ENCODE results near the gene PHLDB2. TPM values are rescaled to one million over a fixed set of nuclear protein-coding genes. Genes with fewer than 3 reads are reported as not detected.

The PHLDB2 gene
- total and polyA plus RNA-seq, 2 of the 8 experiments (the other 6 are each of a cell fraction or from before 2014, with no cell fraction given): 5.8 to 22.6 TPM

DNA sequence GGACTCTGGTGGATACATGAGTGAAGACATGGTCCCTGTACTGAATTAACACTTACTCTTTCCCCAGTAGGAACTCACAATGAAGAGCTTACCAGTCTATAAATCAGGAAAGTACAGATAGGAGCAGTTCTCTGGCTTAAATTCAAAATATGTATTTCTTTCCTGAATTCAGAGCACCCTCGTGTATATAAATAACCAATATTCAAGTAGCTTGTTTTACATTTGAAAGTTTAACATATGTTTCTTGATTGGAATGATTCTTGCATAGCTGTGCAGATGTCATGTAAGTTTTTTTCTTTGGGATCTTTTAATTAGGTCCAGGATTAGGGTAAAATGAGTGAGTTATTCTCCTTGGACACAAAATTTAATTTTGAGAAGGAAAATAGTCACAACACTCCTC, 160.7 kb downstream of the PHLDB2 start:
- Histone ChIP-seq H3K79me1 (ENCODE audit: low read depth, low read length) (no peaks in the 10 kb centered on the region), H2AFZ (ENCODE audit: low read length) (no peak overlapping the region), H3K9me3 (ENCODE audit: insufficient read depth in 2 of 2, low read depth in 1 of 2, low read length in 1 of 2) (no peaks in the 10 kb centered on the region), H3K79me2 (ENCODE audit: control insufficient read depth in 1 of 2, insufficient read depth in 2 of 2, low read length in 2 of 2) (no peaks in the 10 kb centered on the region), H3K56ac (replicated peaks; ENCODE audit: insufficient read length, low read depth, low read length) (no peak overlapping the region), H2BK12ac (ENCODE audit: low read depth, low read length) (no peak overlapping the region), H3K4me2 (ENCODE audit: insufficient read depth in 1 of 2, low read depth in 2 of 2, low read length in 2 of 2) (no peak overlapping the region), H2BK5ac (ENCODE audit: low read depth, low read length) (no peak overlapping the region), H2AK5ac (ENCODE audit: low read depth, low read length) (no peak overlapping the region), H3K4ac (replicated peaks; ENCODE audit: insufficient read length, low read depth, low read length) (no peak overlapping the region), H2BK120ac (replicated peaks; ENCODE audit: low read depth, low read length) (no peak overlapping the region), H3K23me2 (ENCODE audit: low read depth, low read length) (no peaks in the 10 kb centered on the region), H3K23ac (ENCODE audit: insufficient read length) (no peak overlapping the region), H2BK20ac (ENCODE audit: low read length) (no peak overlapping the region), H4K20me1 (replicated peaks in 1 of 2; ENCODE audit: control insufficient read depth in 1 of 2, insufficient read depth in 2 of 2, low read length in 2 of 2) (no peaks in the 10 kb centered on the region), H3K14ac (ENCODE audit: insufficient read length) (no peak overlapping the region), H3K27ac (ENCODE audit: low read depth, low read length) (no peak overlapping the region), H3K18ac (ENCODE audit: extremely low read depth, low read length) (no peak overlapping the region), H3K36me3 (ENCODE audit: control insufficient read depth in 2 of 4, insufficient read depth in 4 of 4, low read length in 3 of 4) (no peaks in the 10 kb centered on the region), H3K4me3 (ENCODE audit: extremely low read depth in 1 of 4, insufficient read depth in 2 of 4, low read depth in 3 of 4, low read length in 4 of 4) (no peak overlapping the region), H4K91ac (replicated peaks; ENCODE audit: insufficient read length, low read length) (no peak overlapping the region), H3K9ac (replicated peaks in 1 of 4; ENCODE audit: extremely low read depth in 1 of 4, low read depth in 3 of 4, low read length in 3 of 4) (no peak overlapping the region), H4K8ac (ENCODE audit: extremely low read depth, insufficient read depth, low read length) (no peak overlapping the region), H3K4me1 (replicated peaks in 1 of 4; ENCODE audit: control insufficient read depth in 3 of 4, insufficient read depth in 4 of 4, low read length in 3 of 4) (no peaks in the 10 kb centered on the region), H2BK15ac (ENCODE audit: low read length) (no peak overlapping the region), H4K5ac (ENCODE audit: insufficient read length, low read depth, low read length) (no peak overlapping the region), H3K27me3 (replicated peaks in 1 of 4; ENCODE audit: control insufficient read depth in 3 of 4, extremely low read depth in 1 of 4, insufficient read depth in 3 of 4, low read length in 3 of 4) (no peaks in the 10 kb centered on the region)
- 89% methylated on average over 1 of the region's 1 CpG; no CpG with 5 or more reads in 1 of the 2 experiments for WGBS, 2 experiments (ENCODE audit: extremely low coverage in 1 of 2, insufficient coverage in 1 of 2, insufficient read length in 1 of 2, insufficient replicate concordance in 2 of 2, low coverage in 1 of 2, low lambda C conversion rate in 2 of 2, missing lambda C conversion rate in 1 of 2)
- TF ChIP-seq ASH2L (IDR thresholded peaks at IDR 0.05; ENCODE audit: low read length) (no peak), RXRA (IDR thresholded peaks at IDR 0.05; ENCODE audit: insufficient read depth, low read depth, low read length) (no peak), RAD21 (IDR thresholded peaks at IDR 0.05 in 1 of 2, conservative IDR thresholded peaks at IDR 0.05 in 1 of 2; ENCODE audit: low read depth in 2 of 2, low read length in 2 of 2) (no peak), HDAC6 (IDR thresholded peaks at IDR 0.05; ENCODE audit: low read depth, low read length) (no peak), KDM4A (IDR thresholded peaks at IDR 0.05; ENCODE audit: low read depth, low read length, severe bottlenecking) (no peak), CBX5 (IDR thresholded peaks at IDR 0.05; ENCODE audit: low read depth, low read length) (no peak), HDAC2 (IDR thresholded peaks at IDR 0.05; ENCODE audit: borderline replicate concordance in 1 of 2, low read depth in 2 of 2, low read length in 2 of 2) (no peak), SIN3A (conservative IDR thresholded peaks at IDR 0.05 in 1 of 2, IDR thresholded peaks at IDR 0.05 in 1 of 2; ENCODE audit: low read depth in 1 of 2, low read length in 2 of 2) (no peak), RFX5 (IDR thresholded peaks at IDR 0.05; ENCODE audit: borderline replicate concordance, low read depth, low read length) (no peak), TAF1 (IDR thresholded peaks at IDR 0.05; ENCODE audit: low read depth, low read length) (no peak)
- FAIRE-seq (no peak), DNase-seq (ENCODE audit: low read depth in 1 of 2, low spot score in 2 of 2) (no peak)
- ChIA-PET POLR2A (ENCODE audit: partially characterized antibody) (no interaction called here), CTCF (ENCODE audit: partially characterized antibody) (interaction anchor here (0.5 to 4.2 kb wide), 3 partner anchors 16 to 52 kb away, joined by 3 to 13 read pairs (median 5); no protein-coding TSS in a partner anchor)

Measured in H1 (cell line).